ENCODE measurements around the gene ATP2A3.

GRCh38 chr17:3986270-3986938 is 22.2 kb upstream of the ATP2A3 start:
- TF ChIP-seq SP1 (IDR thresholded peaks at IDR 0.05) (no peak), ARNT (IDR thresholded peaks at IDR 0.05) (no peak), BHLHE40 (IDR thresholded peaks at IDR 0.05; ENCODE audit: borderline replicate concordance) (no peak), FOXM1 (IDR thresholded peaks at IDR 0.05; ENCODE audit: borderline replicate concordance) (no peak), ELF4 (IDR thresholded peaks at IDR 0.05) (no peak), ZNF384 (IDR thresholded peaks at IDR 0.05) (no peak), FOXA1 (IDR thresholded peaks at IDR 0.05) (no peak), SUZ12 (IDR thresholded peaks at IDR 0.05) (no peak), L3MBTL2 (conservative IDR thresholded peaks at IDR 0.05) (no peak), CTBP1 (IDR thresholded peaks at IDR 0.05; ENCODE audit: borderline replicate concordance) (no peak), PKNOX1 (IDR thresholded peaks at IDR 0.05) (no peak)

Data from HEK293T (cell line).